AG09319 (cell line): Measurements from ENCODE around the gene ATXN7L3B.
"Not testable (repeated sequence)": the region's sequence is repeated elsewhere in the genome, so short reads cannot be mapped to it uniquely, and the experiment has no call there.

ENCODE experiments used
- DNase-seq: peaks from one replicate; pipeline ENCODE4 v3.0.0-alpha.2; 2010; ENCODE audit warnings: low read depth; ENCODE audit errors: extremely low read depth
- TF ChIP-seq, protein P1 (sequence below): IDR thresholded peaks from 2 replicates; pipeline ENCODE4 v1.5.1; 2011; ENCODE audit warnings: low read depth, mild to moderate bottlenecking, inconsistent platforms, low read length, moderate library complexity

ATXN7L3B gene, protein sequence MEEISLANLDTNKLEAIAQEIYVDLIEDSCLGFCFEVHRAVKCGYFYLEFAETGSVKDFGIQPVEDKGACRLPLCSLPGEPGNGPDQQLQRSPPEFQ

DNA sequence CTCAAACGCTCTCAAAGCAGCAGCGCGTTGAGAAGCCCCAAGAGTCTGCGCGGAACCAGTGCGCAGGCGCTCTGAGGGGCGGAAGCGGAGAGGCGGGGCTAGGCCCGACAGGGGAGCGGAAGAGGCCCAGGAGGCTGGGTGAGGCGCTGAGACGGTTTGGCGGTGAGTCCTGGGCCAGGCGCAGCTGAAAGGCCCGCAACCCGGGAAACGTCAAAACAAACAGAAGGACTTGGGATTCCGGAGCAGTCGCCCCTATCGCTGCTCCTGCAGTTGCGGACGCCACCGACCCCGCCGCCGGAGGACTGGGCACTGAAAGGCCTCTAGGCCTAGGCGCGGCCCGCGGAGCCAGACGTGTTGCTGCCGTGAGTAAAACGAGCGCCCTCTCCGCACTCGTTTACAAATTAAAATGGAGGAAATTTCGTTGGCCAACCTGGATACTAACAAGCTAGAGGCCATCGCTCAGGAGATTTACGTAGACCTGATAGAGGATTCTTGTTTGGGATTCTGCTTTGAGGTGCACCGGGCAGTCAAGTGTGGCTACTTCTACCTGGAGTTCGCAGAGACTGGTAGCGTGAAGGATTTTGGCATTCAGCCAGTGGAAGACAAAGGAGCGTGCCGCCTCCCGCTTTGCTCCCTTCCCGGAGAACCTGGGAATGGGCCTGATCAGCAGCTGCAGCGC lies at the start of gene ATXN7L3B:
Gene ATXN7L3B, plus strand, starts transcription at position 129 of the 679 bp plus-strand sequence. Its CDS starts 278 bp downstream, at position 407.
- peak; percentile 79 for DNase-seq
- TF ChIP-seq, protein P1, sequence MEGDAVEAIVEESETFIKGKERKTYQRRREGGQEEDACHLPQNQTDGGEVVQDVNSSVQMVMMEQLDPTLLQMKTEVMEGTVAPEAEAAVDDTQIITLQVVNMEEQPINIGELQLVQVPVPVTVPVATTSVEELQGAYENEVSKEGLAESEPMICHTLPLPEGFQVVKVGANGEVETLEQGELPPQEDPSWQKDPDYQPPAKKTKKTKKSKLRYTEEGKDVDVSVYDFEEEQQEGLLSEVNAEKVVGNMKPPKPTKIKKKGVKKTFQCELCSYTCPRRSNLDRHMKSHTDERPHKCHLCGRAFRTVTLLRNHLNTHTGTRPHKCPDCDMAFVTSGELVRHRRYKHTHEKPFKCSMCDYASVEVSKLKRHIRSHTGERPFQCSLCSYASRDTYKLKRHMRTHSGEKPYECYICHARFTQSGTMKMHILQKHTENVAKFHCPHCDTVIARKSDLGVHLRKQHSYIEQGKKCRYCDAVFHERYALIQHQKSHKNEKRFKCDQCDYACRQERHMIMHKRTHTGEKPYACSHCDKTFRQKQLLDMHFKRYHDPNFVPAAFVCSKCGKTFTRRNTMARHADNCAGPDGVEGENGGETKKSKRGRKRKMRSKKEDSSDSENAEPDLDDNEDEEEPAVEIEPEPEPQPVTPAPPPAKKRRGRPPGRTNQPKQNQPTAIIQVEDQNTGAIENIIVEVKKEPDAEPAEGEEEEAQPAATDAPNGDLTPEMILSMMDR: no peak

DNA sequence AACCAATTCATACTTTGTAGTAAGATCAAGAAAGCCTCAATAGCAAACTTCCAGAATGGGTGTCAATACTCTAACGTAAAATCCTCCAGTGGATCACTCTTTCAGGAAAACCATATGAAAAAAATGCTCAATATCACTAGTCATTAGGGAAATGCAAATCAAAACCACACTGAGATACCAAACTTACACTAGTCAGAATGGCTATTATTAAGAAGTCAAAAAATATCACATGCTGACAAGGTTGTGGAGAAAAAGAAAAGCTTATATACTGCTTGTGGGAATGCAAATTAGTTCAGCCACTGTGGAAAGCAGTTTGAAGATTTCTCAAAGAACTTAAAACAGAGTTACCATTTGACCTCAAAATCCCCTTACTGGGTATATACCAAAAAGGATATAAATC lies 49.5 kb upstream of the ATXN7L3B start:
- DNase-seq: no peak
- TF ChIP-seq, protein P1: no peak

DNA sequence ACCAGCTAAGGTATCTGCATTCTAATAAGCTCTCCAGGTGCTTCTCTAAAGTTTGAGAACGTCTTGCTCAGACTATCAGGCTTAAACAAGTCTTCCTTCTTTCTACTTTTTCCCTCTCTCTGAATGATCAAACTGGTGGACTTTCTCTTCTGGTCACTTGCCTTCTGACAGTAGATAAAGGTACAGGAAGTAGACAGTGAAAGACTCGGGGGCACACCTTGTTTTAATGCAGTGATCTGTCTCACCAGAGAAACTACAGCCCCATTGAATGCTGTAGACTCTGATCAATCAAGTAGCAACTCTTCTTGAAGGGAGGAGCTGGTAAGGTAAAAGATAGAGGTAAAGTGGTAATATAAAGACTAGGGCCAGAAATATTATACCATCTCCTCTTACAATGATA lies 48.1 kb upstream of the ATXN7L3B start:
- TF ChIP-seq, protein P1: no peak
- DNase-seq: no peak

DNA sequence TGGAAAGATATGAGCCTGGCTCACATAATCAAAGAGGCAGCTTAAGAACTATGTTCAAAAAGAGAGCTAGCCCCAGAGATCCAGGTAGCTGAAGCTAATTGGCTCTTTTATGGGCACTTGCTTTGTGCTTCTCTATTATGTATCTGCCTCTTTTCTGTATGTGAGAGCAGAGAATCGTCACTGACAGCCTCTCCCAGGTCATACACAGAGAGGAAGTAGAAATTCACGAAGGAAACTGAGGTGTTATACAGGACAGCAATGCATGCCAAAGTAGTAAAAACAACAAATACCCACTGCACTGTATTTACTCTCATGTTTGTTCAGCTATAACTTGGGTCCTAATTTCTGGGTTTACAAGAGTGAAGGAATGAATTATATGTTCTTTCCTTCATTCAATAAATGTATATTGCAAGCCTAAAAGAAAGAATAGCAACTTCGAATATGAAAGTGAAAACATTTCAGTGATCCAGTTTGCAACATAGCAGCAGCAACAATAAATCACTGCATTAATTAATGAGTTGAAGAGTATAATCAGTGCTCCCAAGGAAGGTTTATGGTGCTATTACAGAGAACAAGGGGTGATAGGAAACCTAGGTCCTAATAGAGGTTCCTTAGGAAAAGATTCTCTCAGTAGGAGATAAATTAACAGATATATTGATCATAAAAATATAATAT lies 47.1 kb upstream of the ATXN7L3B start:
- no peak for DNase-seq
- TF ChIP-seq, protein P1: no peak

DNA sequence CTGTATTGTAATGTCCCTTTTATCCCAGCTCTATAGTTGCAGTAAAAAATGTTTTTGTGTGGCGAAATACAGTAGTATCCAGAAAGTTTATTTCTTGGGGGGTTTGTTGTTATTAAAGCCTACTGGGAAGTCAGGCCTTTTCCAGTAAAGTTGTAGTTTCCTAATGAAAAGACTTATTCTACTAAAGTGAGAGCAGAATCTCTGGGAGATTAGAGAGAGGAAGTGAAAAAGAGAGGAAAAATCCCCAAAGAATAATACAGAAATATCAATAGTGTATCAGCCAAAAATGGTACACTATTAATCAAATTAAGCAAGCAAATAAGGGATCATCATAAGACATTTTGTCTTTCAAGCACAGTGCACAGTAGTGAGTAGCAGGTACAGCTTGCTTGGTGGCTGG lies 46.3 kb upstream of the ATXN7L3B start:
- DNase-seq: no peak

DNA sequence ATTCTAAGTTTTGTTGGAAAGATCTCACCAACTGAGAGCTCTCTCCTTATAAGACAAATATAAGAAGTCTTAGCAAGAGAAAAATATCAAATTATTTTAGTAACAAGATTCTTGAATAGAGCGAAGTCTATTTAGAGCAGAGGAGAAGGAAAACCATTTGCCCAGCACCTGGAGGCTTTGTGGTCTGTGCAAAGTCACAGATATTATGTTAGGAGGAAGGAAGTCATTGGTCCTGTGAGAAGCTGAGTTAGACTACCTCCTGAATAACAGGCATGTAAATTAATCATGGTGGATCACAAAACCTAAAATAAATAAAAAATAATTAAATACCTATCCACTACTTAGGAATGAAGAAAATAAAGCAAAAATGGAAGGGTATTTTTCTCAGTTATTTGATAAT lies 38.4 kb upstream of the ATXN7L3B start:
- DNase-seq: no peak
- TF ChIP-seq, protein P1: no peak

More for the DNA sequence above, 46.3 kb upstream of the ATXN7L3B start:
- TF ChIP-seq, protein P1: no peak

DNA sequence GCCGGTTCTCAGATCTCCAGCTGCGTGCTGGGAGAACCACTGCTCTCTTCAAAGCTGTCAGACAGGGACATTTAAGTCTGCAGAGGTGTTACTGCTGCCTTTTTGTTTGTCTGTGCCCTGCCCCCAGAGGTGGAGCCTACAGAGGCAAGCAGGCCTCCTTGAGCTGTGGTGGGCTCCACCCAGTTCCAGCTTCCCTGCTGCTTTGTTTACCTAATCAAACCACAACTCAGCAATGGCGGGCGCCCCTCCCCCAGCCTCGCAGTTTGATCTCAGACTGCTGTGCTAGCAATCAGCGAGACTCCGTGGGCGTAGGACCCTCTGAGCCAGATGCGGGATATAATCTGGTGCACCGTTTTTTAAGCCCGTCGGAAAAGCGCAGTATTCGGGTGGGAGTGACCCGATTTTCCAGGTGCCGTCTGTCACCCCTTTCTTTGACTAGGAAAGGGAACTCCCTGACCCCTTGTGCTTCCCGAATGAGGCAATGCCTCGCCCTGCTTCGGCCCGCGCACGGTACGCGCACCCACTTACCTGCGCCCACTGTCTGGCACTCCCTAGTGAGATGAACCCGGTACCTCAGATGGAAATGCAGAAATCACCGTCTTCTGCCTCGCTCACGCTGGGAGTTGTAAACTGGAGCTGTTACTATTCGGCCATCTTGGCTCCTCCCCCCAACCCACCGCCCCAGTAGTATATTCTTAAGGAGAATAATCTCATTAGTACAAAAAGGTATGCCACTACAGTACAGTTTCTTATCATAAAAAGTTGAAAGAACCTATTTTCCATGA lies 28.6 kb upstream of the ATXN7L3B start:
- DNase-seq: not testable (repeated sequence)
